Prostate gland (tissue), 2 donors: ENCODE data around the gene EVC.

ENCODE experiments used
- CTCF ChIP-seq, 4 experiments: fragments of 200-600 bp in 2 of 4; fragments of 450-650 bp in 2 of 4; sonication (generic) in 2 of 4; IDR thresholded peaks; 1 replicate in 3 of 4; 2 replicates in 1 of 4; pipeline ENCODE4 v1.5.1; 2016 to 2019; ENCODE audit warnings: antibody characterized with exemption in 4 of 4, mild to moderate bottlenecking in 2 of 4, moderate library complexity in 2 of 4
- POLR2A ChIP-seq: fragments of 450-650 bp; IDR thresholded peaks from one replicate; pipeline ENCODE4 v1.6.1; 2016; ENCODE audit warnings: antibody characterized with exemption, mild to moderate bottlenecking

GRCh38 chr4:5772528-5773270, 61.7 kb downstream of the EVC start:
- TF ChIP-seq CTCF (IDR thresholded peaks at IDR 0.05) (no peak), POLR2A (no peak)
